ENCODE data around the gene BMPR2.

DNA sequence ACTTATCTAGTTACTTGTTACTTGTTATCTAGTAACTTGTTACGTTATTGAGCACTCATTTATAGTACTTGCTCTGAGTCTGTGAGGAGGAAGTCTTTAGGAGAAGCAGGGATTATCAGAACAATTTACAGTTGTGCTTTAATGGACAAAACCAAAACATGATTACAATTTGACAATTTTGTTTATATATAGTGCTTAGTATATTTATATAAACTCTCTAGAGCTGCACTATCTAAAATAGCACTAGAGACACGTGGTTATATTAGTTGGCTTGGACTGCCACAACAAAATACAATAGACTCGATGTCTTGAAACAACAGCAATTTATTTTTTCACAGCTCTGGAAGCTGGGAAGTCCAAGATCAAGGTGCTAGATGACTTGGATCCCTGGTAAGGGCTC is 78.4 kb downstream of the BMPR2 start:
- TF ChIP-seq, protein P1, sequence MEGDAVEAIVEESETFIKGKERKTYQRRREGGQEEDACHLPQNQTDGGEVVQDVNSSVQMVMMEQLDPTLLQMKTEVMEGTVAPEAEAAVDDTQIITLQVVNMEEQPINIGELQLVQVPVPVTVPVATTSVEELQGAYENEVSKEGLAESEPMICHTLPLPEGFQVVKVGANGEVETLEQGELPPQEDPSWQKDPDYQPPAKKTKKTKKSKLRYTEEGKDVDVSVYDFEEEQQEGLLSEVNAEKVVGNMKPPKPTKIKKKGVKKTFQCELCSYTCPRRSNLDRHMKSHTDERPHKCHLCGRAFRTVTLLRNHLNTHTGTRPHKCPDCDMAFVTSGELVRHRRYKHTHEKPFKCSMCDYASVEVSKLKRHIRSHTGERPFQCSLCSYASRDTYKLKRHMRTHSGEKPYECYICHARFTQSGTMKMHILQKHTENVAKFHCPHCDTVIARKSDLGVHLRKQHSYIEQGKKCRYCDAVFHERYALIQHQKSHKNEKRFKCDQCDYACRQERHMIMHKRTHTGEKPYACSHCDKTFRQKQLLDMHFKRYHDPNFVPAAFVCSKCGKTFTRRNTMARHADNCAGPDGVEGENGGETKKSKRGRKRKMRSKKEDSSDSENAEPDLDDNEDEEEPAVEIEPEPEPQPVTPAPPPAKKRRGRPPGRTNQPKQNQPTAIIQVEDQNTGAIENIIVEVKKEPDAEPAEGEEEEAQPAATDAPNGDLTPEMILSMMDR (IDR thresholded peaks at IDR 0.05): no peak
- TF ChIP-seq EZH2 (IDR thresholded peaks at IDR 0.05; ENCODE audit: borderline replicate concordance, insufficient read depth, low read depth, low read length, poor library complexity, severe bottlenecking): no peak
